ENCODE data around the gene INHA.

GRCh38 chr2:219523031-219523671 is 49.0 kb upstream of the INHA start:
- TF ChIP-seq CTCF (IDR thresholded peaks at IDR 0.05; ENCODE audit: low read length) = no peak
- no peak for TF ChIP-seq EZH2 (optimal IDR thresholded peaks at IDR 0.05; ENCODE audit: low read depth, low read length)
- no peak for TF ChIP-seq EZH2phosphoT487 (IDR thresholded peaks at IDR 0.05; ENCODE audit: low read length)
